ENCODE results near the gene ATXN2.

GRCh38 chr12:111556676-111557075 lies 42.4 kb downstream of the ATXN2 start:
- no peak for TF ChIP-seq POLR2AphosphoS5 (IDR thresholded peaks at IDR 0.05)
- no peak for TF ChIP-seq CTCF (IDR thresholded peaks at IDR 0.05 in 8 of 11, conservative IDR thresholded peaks at IDR 0.05 in 3 of 11)
